ENCODE results near the gene B3GNT9.

DNA sequence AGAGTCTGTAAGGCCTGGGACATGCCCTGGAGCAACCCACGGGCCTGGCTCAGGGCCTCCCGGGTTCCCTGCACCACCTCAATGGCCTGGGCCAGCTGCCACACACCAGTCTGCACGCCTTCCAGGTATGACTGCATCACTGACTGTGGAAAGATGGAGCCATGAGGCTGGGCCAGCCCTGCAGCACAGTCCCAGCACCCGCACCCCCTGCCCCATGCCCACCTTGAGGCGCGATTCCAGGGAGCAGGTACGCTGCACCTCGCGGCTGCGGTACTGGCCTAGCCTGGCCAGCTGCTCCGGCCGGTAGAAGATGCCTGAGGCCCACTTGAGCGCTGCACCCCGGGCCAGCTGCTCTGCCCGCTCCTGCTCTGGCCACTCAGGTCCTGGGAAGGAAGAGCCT lies 38.0 kb upstream of the B3GNT9 start:
- TF ChIP-seq CTCF (IDR thresholded peaks at IDR 0.05): no peak
- TF ChIP-seq SIN3A (IDR thresholded peaks at IDR 0.05; ENCODE audit: borderline replicate concordance, insufficient read depth, low read depth, low read length): no peak

Measured in Panc1 (cell line).